Transverse colon (tissue), 4 donors: ENCODE data around the gene SLC39A5. TPM values are rescaled to one million over a fixed set of nuclear protein-coding genes. Genes with fewer than 3 reads are reported as not detected.
A peak's percentile ranks its signal among the peaks of the same experiment; 100 is the strongest.

Experiments
- DNase-seq: peaks from one replicate; pipeline ENCODE4 v3.0.0-alpha.2; 2019
- H3K27ac ChIP-seq, 4 donors: fragments of 200-600 bp; sonication (generic); 2 replicates each; pipeline ENCODE4 v1.5.1; 2016 to 2018; ENCODE audit warnings: inconsistent platforms in 4 of 4
- H3K27me3 ChIP-seq: fragments of 200-600 bp; sonication (generic); 2 replicates; pipeline ENCODE4 v1.5.1; 2017; ENCODE audit warnings: inconsistent platforms
- H3K36me3 ChIP-seq, 4 donors: fragments of 200-600 bp; sonication (generic); 2 replicates each; pipeline ENCODE4 v1.5.1; 2017 to 2019; ENCODE audit warnings: inconsistent platforms in 4 of 4
- H3K4me1 ChIP-seq, 4 donors: fragments of 200-600 bp; sonication (generic); 2 replicates each; pipeline ENCODE4 v1.5.1; 2017 to 2020; ENCODE audit warnings: inconsistent platforms in 4 of 4
- H3K4me3 ChIP-seq, 4 donors: fragments of 200-600 bp; sonication (generic); 1 replicate in 1 of 4; 2 replicates in 3 of 4; pipeline versions ENCODE4 v1.5.1 to v1.6.1; 2017 to 2019; ENCODE audit warnings: inconsistent platforms in 4 of 4
- H3K9me3 ChIP-seq, 2 donors: fragments of 200-600 bp; sonication (generic); 2 replicates each; pipeline ENCODE4 v1.5.1; 2017 to 2019; ENCODE audit warnings: inconsistent platforms in 2 of 2
- EP300 ChIP-seq: sonication (generic); formaldehyde crosslinking; IDR thresholded peaks from one replicate; pipeline ENCODE4 v1.6.1; 2017; ENCODE audit warnings: antibody characterized with exemption, low read depth
- POLR2A ChIP-seq: fragments of 450-650 bp; IDR thresholded peaks from one replicate; pipeline ENCODE4 v1.6.1; 2016; ENCODE audit warnings: antibody characterized with exemption, mild to moderate bottlenecking, moderate library complexity
- POLR2AphosphoS5 ChIP-seq, 3 donors: sonication (generic); formaldehyde crosslinking; IDR thresholded peaks; one replicate each; pipeline ENCODE4 v1.6.1; 2016; ENCODE audit warnings: antibody characterized with exemption in 3 of 3
- WGBS, 2 donors: methylation state at CpG; one replicate each; pipeline ENCODE4 v1.1.5; 2018; ENCODE audit warnings: low coverage in 1 of 2; 5-methylcytosine and 5-hydroxymethylcytosine counted together
- in situ Hi-C, 4 donors: fragments of 200-750 bp; cut with MboI; loops; one replicate each; pipeline versions ENCODE4 v1.15.0 to v1.15.1; 2017; ENCODE audit warnings: low sequenced_read_pairs in 3 of 4, low pct_ligation_motif_present in 1 of 4, low pct_unique_long_range_greater_than_20kb in 1 of 4
- intact Hi-C: fragments of 100-400 bp; cut with DNase I; formaldehyde crosslinking; loops from one replicate; pipeline ENCODE4 v1.15.1; 2023; ENCODE audit warnings: low total_unique reads
- total RNA-seq, 4 donors: library from RNA; depleted of rRNA; stranded (reverse); fragments of >200 nt; gene quantifications; one replicate each; pipeline ENCODE4 v1.1.0, GENCODE V29; 2016
- TF ChIP-seq, protein P1 (sequence below), 5 experiments: fragments of 200-600 bp in 3 of 5; fragments of 450-650 bp in 2 of 5; sonication (generic) in 3 of 5; IDR thresholded peaks; 1 replicate in 2 of 5; 2 replicates in 3 of 5; pipeline ENCODE4 v1.5.1; 2016 to 2017; ENCODE audit warnings: antibody characterized with exemption in 5 of 5, inconsistent platforms in 3 of 5, mild to moderate bottlenecking in 2 of 5, moderate library complexity in 1 of 5

SLC39A5 gene
- total RNA-seq, 4 donors from 2014 or later: 225 to 325 (median 283) TPM

DNA sequence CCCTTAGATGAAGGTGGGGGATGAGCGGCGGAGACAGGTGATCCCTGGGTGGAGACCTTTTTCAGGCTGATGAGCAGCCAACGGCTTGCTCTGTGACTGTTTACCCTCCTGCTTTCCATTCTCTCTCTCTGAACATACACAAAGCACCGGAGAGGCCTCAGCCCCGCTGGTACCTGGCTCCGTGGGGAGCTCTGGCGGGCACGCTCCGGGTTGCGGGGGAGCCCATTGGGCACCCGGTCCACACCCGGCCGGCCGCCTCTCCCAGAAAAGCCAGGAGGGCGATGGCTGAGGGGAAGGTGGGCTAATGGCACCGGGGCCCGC, 41.1 kb upstream of the SLC39A5 start:
- no peak for TF ChIP-seq POLR2AphosphoS5 (IDR thresholded peaks at IDR 0.05)
- TF ChIP-seq, protein P1, sequence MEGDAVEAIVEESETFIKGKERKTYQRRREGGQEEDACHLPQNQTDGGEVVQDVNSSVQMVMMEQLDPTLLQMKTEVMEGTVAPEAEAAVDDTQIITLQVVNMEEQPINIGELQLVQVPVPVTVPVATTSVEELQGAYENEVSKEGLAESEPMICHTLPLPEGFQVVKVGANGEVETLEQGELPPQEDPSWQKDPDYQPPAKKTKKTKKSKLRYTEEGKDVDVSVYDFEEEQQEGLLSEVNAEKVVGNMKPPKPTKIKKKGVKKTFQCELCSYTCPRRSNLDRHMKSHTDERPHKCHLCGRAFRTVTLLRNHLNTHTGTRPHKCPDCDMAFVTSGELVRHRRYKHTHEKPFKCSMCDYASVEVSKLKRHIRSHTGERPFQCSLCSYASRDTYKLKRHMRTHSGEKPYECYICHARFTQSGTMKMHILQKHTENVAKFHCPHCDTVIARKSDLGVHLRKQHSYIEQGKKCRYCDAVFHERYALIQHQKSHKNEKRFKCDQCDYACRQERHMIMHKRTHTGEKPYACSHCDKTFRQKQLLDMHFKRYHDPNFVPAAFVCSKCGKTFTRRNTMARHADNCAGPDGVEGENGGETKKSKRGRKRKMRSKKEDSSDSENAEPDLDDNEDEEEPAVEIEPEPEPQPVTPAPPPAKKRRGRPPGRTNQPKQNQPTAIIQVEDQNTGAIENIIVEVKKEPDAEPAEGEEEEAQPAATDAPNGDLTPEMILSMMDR (IDR thresholded peaks at IDR 0.05): no peak
- no peak for TF ChIP-seq EP300
- no peak for TF ChIP-seq POLR2A
- in situ Hi-C loops: loop anchor here in 2 of 4 donors (5.0 to 10.0 kb wide), 2 partner anchors 56 to 64 kb away; partner anchors contain the start of gene ESYT1 (in 1 of the 2)
- peak overlapping the region; percentile 95 to 100 (median 99) for H3K27ac ChIP-seq
- no peak for DNase-seq
- H3K4me3 ChIP-seq: peak overlapping the region; percentile 87 to 99 (median 98)
- 1% methylated on average over 15 of the region's 17 CpGs; no CpG with 5 or more reads in 1 of the 2 donors for WGBS, 2 donors
- H3K4me1 ChIP-seq: peaks cover 12 to 28% (median 22%) of the 10 kb centered on the region in 4 donors
- no peaks in the 10 kb centered on the region for H3K27me3 ChIP-seq
- intact Hi-C loops: loop anchor here (2.0 kb wide), 1 partner anchor 70 kb away; the partner anchor contains the start of gene ZC3H10
- peaks cover 0 to 23% (median 9%) of the 10 kb centered on the region in 4 donors for H3K36me3 ChIP-seq
- H3K9me3 ChIP-seq: no peaks in the 10 kb centered on the region

DNA sequence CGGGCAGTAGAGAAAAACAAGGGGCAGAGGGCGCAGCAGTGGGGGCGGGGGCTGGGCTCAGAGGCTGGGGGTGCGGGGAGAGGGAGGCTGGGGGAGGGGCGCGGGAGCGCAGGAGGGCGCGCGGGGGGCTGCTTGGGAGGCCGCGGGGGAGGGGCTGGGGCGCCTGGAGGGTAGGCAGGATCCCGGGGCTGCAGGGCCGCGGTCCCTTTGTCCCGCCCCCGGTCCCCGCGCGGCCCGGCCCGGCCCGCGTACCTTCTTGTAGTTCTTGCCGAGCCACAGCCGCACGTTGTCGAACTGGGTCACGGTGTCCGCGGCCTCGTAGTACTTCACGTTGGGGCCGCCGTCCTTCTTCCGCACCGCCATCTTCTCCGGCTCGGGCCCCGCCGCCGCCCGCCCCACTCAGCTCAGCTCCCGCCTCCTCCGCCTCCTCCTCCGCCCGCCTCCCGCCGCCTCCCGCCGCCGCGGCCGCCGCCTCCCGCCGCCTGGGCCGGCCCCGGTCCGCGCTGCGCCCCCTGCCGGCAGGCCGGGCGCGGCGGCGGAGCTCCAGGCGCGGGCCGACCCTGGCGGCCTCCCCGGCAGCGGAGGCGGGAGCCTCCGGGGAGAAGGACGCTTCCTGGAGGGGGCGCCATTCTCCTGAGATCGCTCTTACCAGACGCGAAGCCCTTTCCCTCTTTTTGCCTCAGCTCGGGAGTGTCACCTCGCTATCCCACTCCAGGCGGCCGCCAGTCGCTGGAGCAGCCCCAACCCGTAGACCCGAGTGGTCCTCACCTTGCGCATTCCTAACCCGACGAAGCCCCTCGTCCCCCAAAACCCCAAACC, 40.5 kb upstream of the SLC39A5 start, which contains the start of gene SMARCC2:
TSS of gene SMARCC2 (minus strand) at position 385 of the 819 bp plus-strand sequence. CDS start at position 363, 22 bp downstream.
- Histone ChIP-seq H3K27me3 (no peaks in the 10 kb centered on the region), H3K9me3 (no peaks in the 10 kb centered on the region), H3K27ac (peak within 1 kb of the TSS; percentile 95 to 100 (median 99)), H3K4me3 (peak within 1 kb of the TSS; percentile 87 to 99 (median 98)), H3K36me3 (peaks cover 0 to 18% (median 7%) of the 10 kb centered on the region in 4 donors), H3K4me1 (peaks cover 12 to 28% (median 22%) of the 10 kb centered on the region in 4 donors)
- TF ChIP-seq POLR2AphosphoS5 (IDR thresholded peaks at IDR 0.05) (peak; percentile 58 to 77 (median 67)), POLR2A (peak; percentile 56), EP300 (no peak)
- TF ChIP-seq, protein P1 (IDR thresholded peaks at IDR 0.05): peak; percentile 65 to 82 (median 74)
- peak; percentile 94 for DNase-seq
- in situ Hi-C loops: loop anchor here in 2 of 4 donors (5.0 to 10.0 kb wide), 2 partner anchors 57 to 65 kb away; partner anchors contain the start of gene ESYT1 (in 1 of the 2)
- intact Hi-C loops: loop anchor here (2.0 kb wide), 1 partner anchor 71 kb away; the partner anchor contains the start of gene ZC3H10
- WGBS, 2 donors: 0% methylated on average over 57 of the region's 93 CpGs; no CpG with 5 or more reads in 1 of the 2 donors

DNA sequence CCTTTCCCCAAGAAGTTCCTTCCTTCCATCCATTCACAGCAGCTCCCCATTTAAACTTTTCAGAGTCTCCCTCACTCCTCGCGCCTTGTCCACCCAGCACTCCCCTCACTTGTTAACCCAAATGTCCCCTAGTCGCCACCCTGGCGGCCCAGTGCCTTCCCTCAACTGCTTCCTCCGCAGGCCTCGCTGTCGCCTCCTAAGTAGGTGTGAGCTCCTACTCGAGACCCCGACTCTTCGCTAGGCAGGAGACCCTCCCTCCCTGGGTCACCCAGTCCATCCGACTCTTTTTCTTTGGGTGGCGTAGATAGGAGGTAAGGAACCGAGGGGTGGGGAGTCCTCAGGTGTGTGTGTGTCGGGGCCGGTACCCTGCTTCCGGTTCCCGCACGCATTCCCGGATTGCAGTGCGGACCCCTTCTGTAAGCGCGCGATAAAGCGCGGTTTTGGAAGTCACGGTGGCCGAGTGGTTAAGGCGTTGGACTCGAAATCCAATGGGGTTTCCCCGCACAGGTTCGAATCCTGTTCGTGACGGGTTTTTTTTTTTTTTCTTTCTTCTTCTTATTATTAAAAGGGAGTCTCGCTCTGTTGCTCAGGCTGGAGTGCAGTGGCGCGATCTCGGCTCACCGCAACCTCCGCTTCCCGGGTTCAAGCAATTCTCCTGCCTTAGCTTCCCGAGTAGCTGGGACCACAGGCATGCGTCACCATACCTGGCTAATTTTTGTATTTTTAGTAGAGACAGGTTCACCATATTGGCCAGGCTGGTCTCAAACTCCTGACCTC, 39.7 kb upstream of the SLC39A5 start:
- in situ Hi-C loops: loop anchor here in 3 of 4 donors (5.0 to 10.0 kb wide), 4 partner anchors 58 to 277 kb away; partner anchors contain the start of genes SPRYD4 (in 2 of the 3) and ESYT1 (in 1 of the 3)
- DNase-seq: peak; percentile 86
- TF ChIP-seq POLR2A: peak; percentile 31
- TF ChIP-seq POLR2AphosphoS5 (IDR thresholded peaks at IDR 0.05): no peak
- no peak for TF ChIP-seq EP300
- TF ChIP-seq, protein P1 (IDR thresholded peaks at IDR 0.05): peak in 1 of 5 experiments; percentile 22
- intact Hi-C loops: loop anchor here (2.0 kb wide), 1 partner anchor 71 kb away; the partner anchor contains the start of gene ZC3H10
- Histone ChIP-seq H3K27ac (peak overlapping the region; percentile 95 to 100 (median 99)), H3K4me1 (peaks cover 12 to 28% (median 22%) of the 10 kb centered on the region in 4 donors), H3K9me3 (no peaks in the 10 kb centered on the region), H3K4me3 (peak overlapping the region; percentile 68 to 99 (median 92)), H3K27me3 (no peaks in the 10 kb centered on the region), H3K36me3 (peaks cover 0 to 10% (median 4%) of the 10 kb centered on the region in 4 donors)
- 1 to 2% methylated on average over 27 to 42 of the region's 42 CpGs for WGBS, 2 donors
